GM12878 (cell line): ENCODE results near the gene TEFM. TPM values are rescaled to one million over a fixed set of nuclear protein-coding genes. Genes with fewer than 3 reads are reported as not detected.

Experiments
- ATAC-seq: fragments of 200-7000 bp; cut with Tn5 transposase; 3 replicates; pipeline ENCODE4 v1.9.1; 2020; ENCODE audit warnings: mild to moderate bottlenecking, moderate library complexity
- BruUV-seq: library from RNA; stranded (reverse); fragments of 400-500 nt; replicated peaks from 2 replicates; lab custom pipeline; 2021; lab: Mats Ljungman, UMichigan
- CTCF ChIA-PET: fragments of 300-600 bp; sonication (Branson Sonifier 250); formaldehyde crosslinking; extraction: SDS; loops from one replicate; lab custom pipeline; 2021; ENCODE audit warnings: inconsistent platforms; lab: Yijun Ruan, JAX
- POLR2A ChIA-PET: fragments of 350-600 bp; formaldehyde crosslinking; extraction: SDS; loops from one replicate; lab custom pipeline; 2021; ENCODE audit warnings: inconsistent platforms; lab: Charles Lee
- RAD21 ChIA-PET: fragments of 300-600 bp; sonication (Branson Sonifier 250); formaldehyde crosslinking; loops from one replicate; lab custom pipeline; 2023; ENCODE audit warnings: antibody characterized with exemption; ENCODE audit not compliant: unreplicated experiment; lab: Charles Lee
- SMC1A ChIA-PET: fragments of 300-600 bp; sonication (Branson Sonifier 250); formaldehyde crosslinking; loops from one replicate; lab custom pipeline; 2023; ENCODE audit not compliant: unreplicated experiment, uncharacterized antibody; lab: Charles Lee
- DNase-seq: peaks from one replicate; pipeline ENCODE4 v3.0.0-alpha.2; 2011; ENCODE audit warnings: low read depth, low spot score
- FAIRE-seq: peaks from 3 replicates; lab custom pipeline; 2011; peaks lifted over from hg19 to GRCh38; lab: Jason Lieb, UNC
- H2AFZ ChIP-seq: 2 replicates; pipeline ENCODE4 v1.6.0; 2011; ENCODE audit warnings: low read depth, low read length, control low read depth; ENCODE audit not compliant: control insufficient read depth
- H3K27ac ChIP-seq: 2 replicates; pipeline ENCODE4 v1.5.1; 2011; ENCODE audit warnings: control low read depth; ENCODE audit not compliant: control insufficient read depth, insufficient read depth
- H3K27me3 ChIP-seq, 2 experiments: replicated peaks in 1 of 2; 2 replicates each; pipeline versions ENCODE4 v1.6.0 to v1.6.1; 2011; ENCODE audit warnings: low read length in 1 of 2; ENCODE audit not compliant: control insufficient read depth in 2 of 2, insufficient read depth in 2 of 2
- H3K36me3 ChIP-seq, 2 experiments: 2 replicates each; pipeline ENCODE4 v1.5.1; 2011; ENCODE audit warnings: low read length in 1 of 2; ENCODE audit not compliant: control insufficient read depth in 2 of 2, insufficient read depth in 2 of 2
- H3K4me1 ChIP-seq: 2 replicates; pipeline ENCODE4 v1.6.1; 2011; ENCODE audit warnings: mild to moderate bottlenecking, low read length, moderate library complexity, mixed read lengths; ENCODE audit not compliant: control insufficient read depth, insufficient read depth
- H3K4me2 ChIP-seq: 2 replicates; pipeline ENCODE4 v1.6.0; 2011; ENCODE audit warnings: control low read depth; ENCODE audit not compliant: control insufficient read depth, insufficient read depth
- H3K4me3 ChIP-seq: fragments of 200-600 bp; sonication (generic); 2 replicates; pipeline ENCODE4 v1.5.1; 2016
- H3K79me2 ChIP-seq: 2 replicates; pipeline ENCODE4 v1.6.0; 2011; ENCODE audit warnings: low read length; ENCODE audit not compliant: control insufficient read depth, insufficient read depth
- H3K9ac ChIP-seq: 2 replicates; pipeline ENCODE4 v1.8.0; 2011; ENCODE audit warnings: low read length, control low read depth, mixed read lengths; ENCODE audit not compliant: control insufficient read depth, insufficient read depth
- H3K9me3 ChIP-seq: replicated peaks from 3 replicates; pipeline ENCODE4 v1.5.1; 2011; ENCODE audit warnings: mild to moderate bottlenecking, low read length; ENCODE audit not compliant: control insufficient read depth, insufficient read depth
- H4K20me1 ChIP-seq: 2 replicates; pipeline ENCODE4 v1.6.0; 2011; ENCODE audit not compliant: control insufficient read depth, insufficient read depth
- BCLAF1 ChIP-seq: fragments of 450-650 bp; IDR thresholded peaks from 2 replicates; pipeline ENCODE4 v1.6.1; 2017; ENCODE audit warnings: antibody characterized with exemption, mild to moderate bottlenecking, moderate library complexity
- CTCF ChIP-seq, 3 experiments: IDR thresholded peaks in 2 of 3; conservative IDR thresholded peaks in 1 of 3; 2 replicates each; pipeline ENCODE4 v1.5.1; 2011; ENCODE audit warnings: low read depth in 3 of 3, low read length in 3 of 3, mild to moderate bottlenecking in 3 of 3, control low read depth in 2 of 3, moderate library complexity in 2 of 3, inconsistent platforms in 1 of 3, mixed read lengths in 1 of 3; ENCODE audit not compliant: control insufficient read depth in 2 of 3, insufficient read depth in 1 of 3; ENCODE audit errors: extremely low read depth in 1 of 3
- EP300 ChIP-seq, 2 experiments: fragments of 150-350 bp in 1 of 2; IDR thresholded peaks; 2 replicates each; pipeline ENCODE4 v1.6.1; 2011 to 2012; ENCODE audit warnings: low read depth in 2 of 2, low read length in 2 of 2, borderline replicate concordance in 1 of 2, improper control_type of control experiment in 1 of 2, inconsistent platforms in 1 of 2; ENCODE audit not compliant: control insufficient read depth in 1 of 2
- HCFC1 ChIP-seq: fragments of 150-350 bp; IDR thresholded peaks from 2 replicates; pipeline ENCODE4 v1.6.1; 2014; ENCODE audit warnings: low read length
- IKZF2 ChIP-seq, 2 experiments: fragments of 450-650 bp; IDR thresholded peaks; 2 replicates each; pipeline ENCODE4 v1.6.1; 2017; ENCODE audit warnings: mild to moderate bottlenecking in 2 of 2, moderate library complexity in 2 of 2
- IRF3 ChIP-seq: fragments of 450-650 bp; IDR thresholded peaks from 2 replicates; pipeline ENCODE4 v1.6.1; 2014; ENCODE audit warnings: mild to moderate bottlenecking
- RBBP5 ChIP-seq: fragments of 200-600 bp; sonication (generic); conservative IDR thresholded peaks from 2 replicates; pipeline ENCODE4 v1.6.1; 2016
- RELB ChIP-seq: fragments of 450-650 bp; IDR thresholded peaks from 2 replicates; pipeline ENCODE4 v1.6.1; 2017; ENCODE audit warnings: low read depth, mild to moderate bottlenecking, moderate library complexity
- SIX5 ChIP-seq: IDR thresholded peaks from 2 replicates; pipeline ENCODE4 v1.6.1; 2011; ENCODE audit warnings: mild to moderate bottlenecking, low read depth, low read length, moderate library complexity; ENCODE audit not compliant: severe bottlenecking
- SMAD1 ChIP-seq: fragments of 450-650 bp; IDR thresholded peaks from 2 replicates; pipeline ENCODE4 v1.6.1; 2018; ENCODE audit warnings: mild to moderate bottlenecking, low read depth; ENCODE audit not compliant: partially characterized antibody
- WGBS: methylation state at CpG from one replicate; pipeline ENCODE4 v1.1.6; 2016; ENCODE audit warnings: low lambda C conversion rate; ENCODE audit not compliant: insufficient replicate concordance, insufficient coverage; ENCODE audit errors: missing lambda C conversion rate; 5-methylcytosine and 5-hydroxymethylcytosine counted together
- in situ Hi-C: fragments of 300-500 bp; cut with MboI; formaldehyde crosslinking; loops from 9 replicates; pipeline ENCODE4 v1.14.3; 2018; ENCODE audit warnings: mixed read lengths
- intact Hi-C: fragments of 100-400 bp; cut with micrococcal nuclease; formaldehyde crosslinking; loops from one replicate; pipeline ENCODE4 v1.14.2; 2022; ENCODE audit not compliant: unreplicated experiment
- polyA plus RNA-seq, 11 experiments: library from polyadenylated mRNA; depleted of rRNA in 4 of 11; unstranded in 6 of 11; stranded (reverse) in 5 of 11; fragments of >200 nt; fragmentation: Nextera tagmentation in 4 of 11; fragmentation: Illumina TruSeq in 1 of 11; extraction: Ambion mirVana in 4 of 11; extraction: Trizol in 1 of 11; gene quantifications; 1 replicate in 1 of 11; 2 replicates in 10 of 11; pipeline versions ENCODE4 v1.2.1 to v1.2.3, GENCODE V29; 2011 to 2016; ENCODE audit warnings: inconsistent platforms in 2 of 11, missing spikeins in 2 of 11, low read depth in 1 of 11
- total RNA-seq, 4 experiments: library from RNA; depleted of rRNA in 3 of 4; stranded (reverse); fragments of >200 nt in 3 of 4; fragmentation: Illumina TruSeq in 1 of 4; extraction: Trizol in 1 of 4; gene quantifications; 2 replicates each; pipeline versions ENCODE4 v1.2.1 to v1.2.3, GENCODE V29; 2013 to 2021

The TEFM gene
- total and polyA plus RNA-seq, 10 of the 15 experiments (the other 5 are each of a cell fraction or from before 2014, with no cell fraction given), result 11.5 to 57.1 (median 28.6) TPM

GRCh38 chr17:30950669-30951399 lies 44.8 kb upstream of the TEFM start:
- Histone ChIP-seq H3K36me3 (no peaks in the 10 kb centered on the region), H3K9me3 (no peaks in the 10 kb centered on the region), H3K27ac (no peak overlapping the region), H3K4me3 (no peak overlapping the region), H3K9ac (no peak overlapping the region), H3K79me2 (no peaks in the 10 kb centered on the region), H3K4me1 (peaks cover 12% of the 10 kb centered on the region), H2AFZ (no peak overlapping the region), H3K4me2 (no peak overlapping the region), H3K27me3 (no peaks in the 10 kb centered on the region), H4K20me1 (no peaks in the 10 kb centered on the region)
- ChIA-PET POLR2A (no interaction called here), CTCF (no interaction called here), SMC1A (interaction anchor here (1.2 kb wide), 1 partner anchor 10 kb away, joined by 5 read pairs; no protein-coding TSS in a partner anchor), RAD21 (no interaction called here)
- no TSS peak for BruUV-seq
- intact Hi-C loops, result no loop called here
- ATAC-seq (no peak), DNase-seq (no peak), FAIRE-seq (no peak)
- in situ Hi-C loops, result no loop called here
- WGBS, result 76% methylated on average over 9 of the region's 9 CpGs
- TF ChIP-seq BCLAF1, result no peak
- TF ChIP-seq SIX5, result no peak
- TF ChIP-seq IKZF2 (IDR thresholded peaks at IDR 0.05), result no peak
- TF ChIP-seq IRF3, result no peak
- no peak for TF ChIP-seq CTCF (IDR thresholded peaks at IDR 0.05 in 2 of 3, conservative IDR thresholded peaks at IDR 0.05 in 1 of 3; ENCODE audit: control insufficient read depth in 2 of 3, extremely low read depth in 1 of 3, insufficient read depth in 1 of 3, low read depth in 3 of 3, low read length in 3 of 3)
- no peak for TF ChIP-seq EP300 (IDR thresholded peaks at IDR 0.05; ENCODE audit: borderline replicate concordance in 1 of 2, control insufficient read depth in 1 of 2, low read depth in 2 of 2, low read length in 2 of 2)
- TF ChIP-seq SMAD1, result no peak
- TF ChIP-seq RBBP5, result no peak
- no peak for TF ChIP-seq HCFC1
- TF ChIP-seq RELB, result no peak
